AG08396 (cell line): ENCODE measurements around the gene ARHGEF17.

Experiments
- DNase-seq: peaks from one replicate; pipeline ENCODE4 v3.0.0; 2012; ENCODE audit warnings: low spot score, mixed read lengths

ARHGEF17 gene

GRCh38 chr11:73331138-73331916 lies 23.3 kb downstream of the ARHGEF17 start:
- no peak for DNase-seq

GRCh38 chr11:73333173-73333572 lies 25.1 kb downstream of the ARHGEF17 start:
- DNase-seq: no peak

- DNase-seq: no peak
These were observed 25.7 kb downstream of the ARHGEF17 start for GRCh38 chr11:73333640-73334383.

GRCh38 chr11:73334384-73335203 lies 26.5 kb downstream of the ARHGEF17 start:
- peak; percentile 81 for DNase-seq

GRCh38 chr11:73335204-73335923 lies 27.3 kb downstream of the ARHGEF17 start:
- peak; percentile 88 for DNase-seq

- DNase-seq: no peak
These were observed 29.8 kb downstream of the ARHGEF17 start for GRCh38 chr11:73337846-73338245.

GRCh38 chr11:73338279-73338678 lies 30.2 kb downstream of the ARHGEF17 start:
- no peak for DNase-seq

- no peak for DNase-seq
These were observed 32.1 kb downstream of the ARHGEF17 start for GRCh38 chr11:73340164-73340563.

- DNase-seq: no peak
These were observed 34.6 kb downstream of the ARHGEF17 start for GRCh38 chr11:73342633-73343032.

GRCh38 chr11:73343076-73343873 lies 35.2 kb downstream of the ARHGEF17 start:
- DNase-seq: no peak

GRCh38 chr11:73344191-73344607 lies 36.1 kb downstream of the ARHGEF17 start:
- DNase-seq: no peak

GRCh38 chr11:73345481-73346160 lies 37.5 kb downstream of the ARHGEF17 start:
- DNase-seq: no peak

- no peak for DNase-seq
These were observed 38.3 kb downstream of the ARHGEF17 start for GRCh38 chr11:73346186-73346935.

- DNase-seq: no peak
These were observed 39.0 kb downstream of the ARHGEF17 start for GRCh38 chr11:73347067-73347466.

GRCh38 chr11:73348838-73349237 lies 40.8 kb downstream of the ARHGEF17 start:
- DNase-seq: no peak

- no peak for DNase-seq
These were observed 41.6 kb downstream of the ARHGEF17 start for GRCh38 chr11:73349633-73350032.

- peak; percentile 90 for DNase-seq
These were observed 43.0 kb downstream of the ARHGEF17 start for GRCh38 chr11:73350908-73351636.

- no peak for DNase-seq
These were observed 45.3 kb downstream of the ARHGEF17 start for GRCh38 chr11:73353422-73353821.

GRCh38 chr11:73355109-73355508 lies 47.0 kb downstream of the ARHGEF17 start:
- DNase-seq: no peak
